OCI-LY7 (cell line): ENCODE results near the gene AUTS2. TPM values are rescaled to one million over a fixed set of nuclear protein-coding genes. Genes with fewer than 3 reads are reported as not detected.

Experiments used
- BruUV-seq: library from RNA; stranded (reverse); fragments of 400-500 nt; replicated peaks from 2 replicates; lab custom pipeline; 2021; lab: Mats Ljungman, UMichigan
- CTCF ChIA-PET: fragments of 300-600 bp; sonication (Branson Sonifier 250); formaldehyde crosslinking; loops from one replicate; lab custom pipeline; 2022; ENCODE audit warnings: antibody characterized with exemption; ENCODE audit not compliant: unreplicated experiment; lab: Charles Lee
- POLR2A ChIA-PET: fragments of 300-600 bp; sonication (Branson Sonifier 250); formaldehyde crosslinking; loops from one replicate; lab custom pipeline; 2022; ENCODE audit warnings: antibody characterized with exemption; lab: Charles Lee
- DNase-seq: peaks from one replicate; pipeline ENCODE4 v3.0.0-alpha.2; 2015; ENCODE audit warnings: low spot score
- H2AFZ ChIP-seq: fragments of 200-600 bp; sonication (generic), shearing (Covaris generic); 2 replicates; pipeline ENCODE4 v1.6.1; 2014; ENCODE audit warnings: mild to moderate bottlenecking, antibody characterized with exemption, low read length, moderate library complexity
- H3K27ac ChIP-seq: fragments of 200-600 bp; sonication (generic); 2 replicates; pipeline ENCODE4 v1.5.1; 2014; ENCODE audit warnings: mixed run types, low read depth, mild to moderate bottlenecking, moderate library complexity, low read length, inconsistent platforms; ENCODE audit not compliant: poor library complexity, severe bottlenecking
- H3K36me3 ChIP-seq: fragments of 200-600 bp; sonication (generic); 2 replicates; pipeline ENCODE4 v1.6.1; 2014; ENCODE audit warnings: mild to moderate bottlenecking, antibody characterized with exemption, low read length, moderate library complexity, mixed read lengths; ENCODE audit not compliant: insufficient read depth
- H3K4me1 ChIP-seq: fragments of 200-600 bp; sonication (generic); 2 replicates; pipeline ENCODE4 v1.5.1; 2014; ENCODE audit warnings: mild to moderate bottlenecking, low read length; ENCODE audit not compliant: insufficient read depth, poor library complexity, severe bottlenecking
- H3K4me2 ChIP-seq: fragments of 200-600 bp; sonication (generic); 2 replicates; pipeline ENCODE4 v1.6.1; 2014; ENCODE audit warnings: mild to moderate bottlenecking, low read length
- H3K4me3 ChIP-seq: fragments of 200-600 bp; sonication (generic); 2 replicates; pipeline ENCODE4 v1.5.1; 2014; ENCODE audit warnings: mild to moderate bottlenecking, low read depth, low read length; ENCODE audit not compliant: poor library complexity, severe bottlenecking
- H3K79me2 ChIP-seq: fragments of 200-600 bp; sonication (generic); 2 replicates; pipeline ENCODE4 v1.6.1; 2016; ENCODE audit warnings: low read depth, mild to moderate bottlenecking, low read length, moderate library complexity, mixed read lengths; ENCODE audit not compliant: insufficient read depth
- H3K9me2 ChIP-seq: fragments of 200-600 bp; sonication (generic); 2 replicates; pipeline ENCODE4 v1.6.1; 2016; ENCODE audit warnings: mild to moderate bottlenecking, low read length, mixed read lengths; ENCODE audit not compliant: insufficient read depth
- H3K9me3 ChIP-seq: fragments of 200-600 bp; sonication (generic); 2 replicates; pipeline ENCODE4 v1.6.1; 2014; ENCODE audit warnings: mild to moderate bottlenecking, mixed run types, low read length, mixed read lengths
- H4K20me1 ChIP-seq: fragments of 200-600 bp; sonication (generic); 2 replicates; pipeline ENCODE4 v1.6.1; 2014; ENCODE audit warnings: mild to moderate bottlenecking, antibody characterized with exemption, low read length, moderate library complexity, mixed read lengths; ENCODE audit not compliant: insufficient read depth
- CTCF ChIP-seq: fragments of 200-600 bp; sonication (generic); conservative IDR thresholded peaks from 2 replicates; pipeline ENCODE4 v1.5.1; 2014; ENCODE audit warnings: mild to moderate bottlenecking, antibody characterized with exemption, low read length, moderate library complexity, mixed read lengths
- EZH2phosphoT487 ChIP-seq: fragments of 200-600 bp; sonication (generic); IDR thresholded peaks from 2 replicates; pipeline ENCODE4 v1.6.1; 2018; ENCODE audit warnings: low read depth, borderline replicate concordance, mild to moderate bottlenecking, mixed run types, antibody characterized with exemption, low read length, moderate library complexity, mixed read lengths
- intact Hi-C: fragments of 100-400 bp; cut with micrococcal nuclease; formaldehyde crosslinking; loops from one replicate; pipeline ENCODE4 v1.10.0; 2022; ENCODE audit not compliant: unreplicated experiment
- total RNA-seq, 2 experiments: library from RNA; depleted of rRNA in 1 of 2; stranded (reverse); fragments of >200 nt in 1 of 2; shearing (Covaris generic) in 1 of 2; gene quantifications; 2 replicates each; pipeline ENCODE4 v1.2.3, GENCODE V29; 2014 to 2022

The AUTS2 gene
- total RNA-seq, 2 experiments from 2014 or later = 37.9 to 78.5 TPM

- Histone ChIP-seq H3K4me1 (no peaks in the 10 kb centered on the region), H3K79me2 (no peaks in the 10 kb centered on the region), H4K20me1 (no peaks in the 10 kb centered on the region), H3K36me3 (no peaks in the 10 kb centered on the region), H3K9me2 (no peaks in the 10 kb centered on the region), H2AFZ (no peak overlapping the region), H3K27ac (no peak overlapping the region), H3K9me3 (peaks cover 6% of the 10 kb centered on the region; the same call in 1 of the 2 replicates), H3K4me2 (no peak overlapping the region), H3K4me3 (no peak overlapping the region)
- intact Hi-C loops = no loop called here
- POLR2A ChIA-PET = no interaction called here
- DNase-seq = no peak
- BruUV-seq = no TSS peak
- CTCF ChIA-PET = no interaction called here
- TF ChIP-seq EZH2phosphoT487 (no peak), CTCF (no peak)
Observed at GRCh38 chr7:70600993-70601392, 1002.7 kb downstream of the AUTS2 start.

GRCh38 chr7:70602117-70602516 is 1003.8 kb downstream of the AUTS2 start:
- intact Hi-C loops = no loop called here
- no peak overlapping the region for H3K27ac ChIP-seq
- H3K4me1 ChIP-seq = no peaks in the 10 kb centered on the region
- no peak overlapping the region for H3K4me2 ChIP-seq
- no peaks in the 10 kb centered on the region for H3K9me2 ChIP-seq
- BruUV-seq = no TSS peak
- no peaks in the 10 kb centered on the region for H3K36me3 ChIP-seq
- DNase-seq = no peak
- H2AFZ ChIP-seq = no peak overlapping the region
- H3K4me3 ChIP-seq = no peak overlapping the region
- ChIA-PET CTCF (no interaction called here), POLR2A (interaction anchor here (0.6 kb wide), 1 partner anchor 107 kb away, joined by 3 read pairs; no protein-coding TSS in a partner anchor)
- no peaks in the 10 kb centered on the region for H4K20me1 ChIP-seq
- TF ChIP-seq EZH2phosphoT487 (no peak), CTCF (no peak)
- no peaks in the 10 kb centered on the region for H3K79me2 ChIP-seq
- peaks cover 6% of the 10 kb centered on the region; the same call in 1 of the 2 replicates for H3K9me3 ChIP-seq

GRCh38 chr7:70607281-70607680 is 1009.0 kb downstream of the AUTS2 start:
- H3K9me3 ChIP-seq = no peaks in the 10 kb centered on the region
- H3K4me1 ChIP-seq = no peaks in the 10 kb centered on the region
- H2AFZ ChIP-seq = no peak overlapping the region
- DNase-seq = no peak
- TF ChIP-seq CTCF (no peak), EZH2phosphoT487 (no peak)
- H3K79me2 ChIP-seq = no peaks in the 10 kb centered on the region
- intact Hi-C loops = no loop called here
- no peaks in the 10 kb centered on the region for H4K20me1 ChIP-seq
- H3K4me2 ChIP-seq = no peak overlapping the region
- ChIA-PET CTCF (no interaction called here), POLR2A (no interaction called here)
- no peaks in the 10 kb centered on the region for H3K9me2 ChIP-seq
- H3K36me3 ChIP-seq = no peaks in the 10 kb centered on the region
- no peak overlapping the region for H3K4me3 ChIP-seq
- BruUV-seq = no TSS peak
- no peak overlapping the region for H3K27ac ChIP-seq
